HG03066 (cell line): ENCODE measurements around the gene TAOK2.
"Not testable (repeated sequence)": the region's sequence is repeated elsewhere in the genome, so short reads cannot be mapped to it uniquely, and the experiment has no call there.

Experiments
- ATAC-seq: cut with Tn5 transposase; IDR thresholded peaks from one replicate; pipeline ENCODE4 v1.9.1; 2021; ENCODE audit warnings: low read depth; ENCODE audit not compliant: unreplicated experiment

Gene TAOK2

DNA sequence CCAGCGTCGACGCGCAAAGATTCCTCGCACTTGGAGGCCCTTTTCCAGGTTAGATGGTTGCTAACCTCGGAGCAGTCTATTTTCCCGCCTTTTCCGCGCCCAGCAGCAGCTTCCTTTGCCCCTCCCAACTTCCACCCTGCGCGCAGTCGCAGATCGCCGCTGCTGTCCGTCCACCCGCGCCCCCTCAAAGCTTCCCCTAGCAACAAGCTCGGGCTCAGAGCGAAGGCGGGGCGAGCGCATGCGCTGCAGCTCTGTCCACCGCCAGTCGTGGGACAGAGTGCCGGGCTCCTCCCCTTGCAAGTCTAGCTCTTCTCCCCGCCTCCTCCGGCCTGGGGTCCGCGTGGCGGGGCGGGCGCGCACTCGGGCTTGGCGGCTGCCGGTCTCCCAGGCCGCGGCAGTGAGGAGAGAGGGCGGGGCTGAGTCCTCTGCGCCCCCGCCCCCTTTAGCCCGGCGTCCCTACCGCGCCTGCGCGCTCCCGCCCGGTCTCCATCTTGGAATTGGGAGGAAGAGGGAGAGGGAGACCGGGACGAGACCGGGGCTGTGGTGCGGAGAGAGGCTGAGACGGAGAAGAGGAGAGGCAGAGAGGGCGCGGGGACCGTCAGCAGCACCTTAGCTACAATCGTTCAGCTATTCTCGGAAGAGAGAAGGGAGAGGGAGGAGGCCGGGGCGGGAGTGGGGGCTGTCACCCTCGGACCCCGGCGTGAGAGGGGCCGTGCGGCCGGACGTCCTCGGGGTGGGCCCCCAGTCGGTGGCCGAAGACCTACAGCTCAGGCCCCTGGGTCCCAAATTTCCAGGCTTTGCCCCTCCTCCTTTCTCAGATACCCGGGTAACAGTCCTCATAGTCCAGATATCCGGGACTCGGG lies at the start of gene TAOK2:
Gene TAOK2 (plus strand): TSS at position 485 of the 863 bp plus-strand sequence. CDS start 3,905 bp downstream, outside the sequence.
- ATAC-seq = no peak

DNA sequence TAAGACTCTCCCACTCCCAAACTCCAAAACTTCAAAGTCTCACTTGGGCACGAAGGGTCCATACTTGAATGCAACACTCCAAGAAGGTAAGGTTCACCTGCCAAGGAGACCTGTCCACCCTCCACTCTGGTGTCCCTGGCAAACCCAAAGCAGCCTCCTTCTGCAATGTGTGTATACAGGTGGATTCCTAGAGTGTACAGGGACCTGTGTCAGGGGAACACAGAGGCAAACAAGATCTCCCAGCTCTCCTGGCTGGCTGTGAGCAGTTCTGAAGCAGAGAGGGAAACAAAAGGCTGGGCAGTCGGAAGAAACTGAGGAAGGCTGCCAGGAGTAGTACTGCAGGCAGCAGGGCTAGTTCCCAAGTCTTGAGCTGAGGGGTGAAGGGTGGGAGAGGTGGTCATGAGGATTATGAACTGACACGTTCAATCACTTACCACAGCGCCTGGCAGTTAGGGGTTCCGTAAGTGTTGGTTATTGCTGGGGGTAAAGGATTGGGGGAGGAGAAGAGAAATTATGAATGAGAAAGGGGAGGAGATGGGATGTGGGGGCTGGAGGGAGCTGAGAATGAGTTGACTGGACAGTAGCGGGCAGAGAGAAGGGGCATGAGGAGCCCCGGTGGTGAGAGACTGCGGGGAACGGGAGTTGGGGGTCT lies 48.4 kb upstream of the TAOK2 start:
- ATAC-seq = no peak

DNA sequence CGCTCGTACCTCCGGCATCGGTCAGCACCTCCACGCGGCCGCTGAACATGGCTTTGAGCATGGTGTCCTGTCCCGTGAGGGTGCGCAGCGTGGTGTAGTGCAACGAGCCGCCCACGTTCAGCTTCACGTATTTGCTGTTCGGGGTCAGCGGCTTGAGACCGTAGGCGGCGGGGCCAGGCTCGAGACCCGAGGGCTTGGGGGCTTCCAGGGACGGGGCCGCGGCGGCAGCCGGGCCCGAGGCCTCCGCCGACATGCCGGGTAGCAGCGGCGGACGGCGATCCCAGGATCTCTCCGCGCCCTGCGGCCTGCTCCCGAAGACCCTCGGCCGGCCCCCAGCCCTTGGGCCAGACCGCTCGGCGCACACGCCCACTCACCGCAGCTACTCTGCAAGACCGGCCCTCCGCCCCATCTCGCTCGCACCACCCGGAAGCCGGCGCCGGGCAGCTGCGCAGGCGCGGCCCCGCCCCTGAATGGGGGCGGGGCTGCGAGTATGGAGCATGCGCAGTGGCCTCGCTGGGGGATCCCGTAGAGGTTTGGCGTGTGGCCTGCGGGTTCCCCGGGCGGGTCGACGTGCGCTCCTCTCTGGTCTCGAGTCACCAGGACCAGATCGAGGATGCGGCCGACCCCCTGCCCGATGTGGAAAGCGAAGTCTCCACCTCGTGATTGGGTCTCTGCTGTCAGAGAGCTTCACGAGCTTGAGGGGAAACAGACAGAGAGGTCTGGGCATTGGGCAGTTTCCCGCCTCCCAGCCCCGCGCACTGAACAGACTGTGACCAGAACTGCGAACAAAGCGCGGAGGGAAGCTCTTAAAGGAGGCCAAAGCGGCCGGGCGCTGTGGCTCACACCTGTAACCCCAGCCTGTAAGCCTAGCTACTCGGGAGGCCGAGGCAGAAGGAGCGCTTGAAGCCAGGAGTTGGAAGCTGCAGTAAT lies 47.6 kb upstream of the TAOK2 start, which contains the start of gene KCTD13:
Gene KCTD13 (minus strand): TSS at position 446 of the 930 bp plus-strand sequence. CDS start 193 bp downstream, at position 253.
- peak; percentile 87 for ATAC-seq

DNA sequence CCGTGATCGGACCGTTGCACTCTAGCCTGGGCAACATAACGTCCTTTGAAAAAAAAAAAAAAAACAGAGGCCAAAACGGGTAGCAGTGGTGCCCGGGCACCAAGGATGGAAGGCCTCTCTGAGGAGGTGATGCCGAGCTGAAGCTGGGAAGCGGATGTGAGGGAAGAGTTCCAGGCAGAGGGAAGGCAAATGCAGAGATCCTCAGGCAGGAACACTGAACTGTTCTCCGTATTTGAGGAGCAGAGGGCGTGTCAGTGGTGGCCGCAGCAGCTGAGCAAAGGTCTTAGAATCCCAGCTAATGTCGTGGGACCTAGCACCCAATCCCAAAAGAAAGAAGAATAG lies 47.0 kb upstream of the TAOK2 start:
- ATAC-seq = no peak

DNA sequence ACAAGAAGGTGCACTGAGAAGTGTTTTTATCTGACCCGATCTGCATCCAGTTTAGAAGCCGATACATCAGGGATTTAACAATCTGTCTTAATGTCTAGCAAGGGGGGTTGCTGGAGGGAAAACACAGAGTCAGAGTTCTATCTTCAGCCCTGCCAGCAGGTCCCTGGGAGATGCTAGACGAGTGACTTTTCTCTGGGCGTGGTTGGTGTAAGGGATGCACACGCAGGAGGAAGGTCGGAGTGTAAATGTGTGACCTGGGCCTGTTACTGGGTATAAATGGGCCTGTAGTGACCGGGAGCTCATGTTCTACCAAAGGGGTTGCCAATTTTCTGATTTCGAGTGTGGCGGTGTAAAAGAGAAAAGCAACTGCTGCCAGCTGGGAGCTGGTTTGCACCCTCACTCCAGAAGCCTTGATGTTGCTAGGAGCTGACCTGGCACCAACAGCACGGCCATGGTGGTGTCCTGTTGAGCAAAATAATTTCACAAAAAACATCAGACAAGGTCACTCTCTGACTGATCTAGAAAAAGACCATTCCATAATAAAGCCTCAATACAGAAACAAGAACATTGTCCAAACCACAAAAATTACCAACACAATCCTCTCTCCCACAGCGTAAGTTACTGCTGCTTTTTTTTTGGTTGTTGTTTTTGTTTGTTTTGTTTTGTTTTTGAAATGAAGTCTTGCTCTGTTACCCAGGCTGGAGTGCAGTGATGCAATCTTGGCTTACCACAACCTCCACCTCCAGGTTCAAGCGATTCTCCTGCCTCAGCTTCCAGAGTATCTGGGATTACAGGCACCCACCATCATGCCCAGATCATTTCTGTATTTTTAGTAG lies 46.4 kb upstream of the TAOK2 start:
- ATAC-seq = no peak

DNA sequence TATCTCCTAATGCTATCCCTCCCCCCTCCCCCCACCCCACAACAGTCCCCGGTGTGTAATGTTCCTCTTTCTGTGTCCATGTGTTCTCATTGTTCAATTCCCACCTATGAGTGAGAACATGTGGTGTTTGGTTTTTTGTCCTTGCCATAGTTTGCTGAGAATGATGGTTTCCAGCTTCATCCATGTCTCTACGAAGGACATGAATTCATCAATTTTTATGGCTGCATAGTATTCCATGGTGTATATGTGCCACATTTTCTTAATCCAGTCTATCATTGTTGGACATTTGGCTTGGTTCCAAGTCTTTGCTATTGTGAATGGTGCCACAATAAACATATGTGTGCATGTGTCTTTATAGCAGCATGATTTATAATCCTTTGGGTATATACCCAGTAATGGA lies 41.9 kb upstream of the TAOK2 start:
- not testable (repeated sequence) for ATAC-seq

DNA sequence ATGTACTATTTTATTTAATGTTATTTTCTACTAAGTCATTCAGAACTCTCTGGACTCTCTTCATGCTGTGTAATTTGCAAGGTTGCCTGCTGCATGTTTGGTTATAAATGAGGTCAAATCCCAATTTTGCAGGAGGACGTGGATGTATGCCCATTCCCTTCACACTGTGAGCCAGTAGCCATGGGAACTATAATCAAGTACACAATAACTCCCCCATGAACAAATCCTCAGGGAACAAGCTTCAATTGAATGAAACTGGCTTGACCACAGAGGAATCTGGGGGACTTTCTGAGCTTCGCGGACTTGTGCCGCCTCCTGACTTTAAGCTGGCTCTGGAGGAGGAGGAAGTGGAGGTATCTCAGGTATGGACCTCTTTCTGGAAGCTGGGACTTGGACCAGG lies 33.0 kb upstream of the TAOK2 start:
- no peak for ATAC-seq

DNA sequence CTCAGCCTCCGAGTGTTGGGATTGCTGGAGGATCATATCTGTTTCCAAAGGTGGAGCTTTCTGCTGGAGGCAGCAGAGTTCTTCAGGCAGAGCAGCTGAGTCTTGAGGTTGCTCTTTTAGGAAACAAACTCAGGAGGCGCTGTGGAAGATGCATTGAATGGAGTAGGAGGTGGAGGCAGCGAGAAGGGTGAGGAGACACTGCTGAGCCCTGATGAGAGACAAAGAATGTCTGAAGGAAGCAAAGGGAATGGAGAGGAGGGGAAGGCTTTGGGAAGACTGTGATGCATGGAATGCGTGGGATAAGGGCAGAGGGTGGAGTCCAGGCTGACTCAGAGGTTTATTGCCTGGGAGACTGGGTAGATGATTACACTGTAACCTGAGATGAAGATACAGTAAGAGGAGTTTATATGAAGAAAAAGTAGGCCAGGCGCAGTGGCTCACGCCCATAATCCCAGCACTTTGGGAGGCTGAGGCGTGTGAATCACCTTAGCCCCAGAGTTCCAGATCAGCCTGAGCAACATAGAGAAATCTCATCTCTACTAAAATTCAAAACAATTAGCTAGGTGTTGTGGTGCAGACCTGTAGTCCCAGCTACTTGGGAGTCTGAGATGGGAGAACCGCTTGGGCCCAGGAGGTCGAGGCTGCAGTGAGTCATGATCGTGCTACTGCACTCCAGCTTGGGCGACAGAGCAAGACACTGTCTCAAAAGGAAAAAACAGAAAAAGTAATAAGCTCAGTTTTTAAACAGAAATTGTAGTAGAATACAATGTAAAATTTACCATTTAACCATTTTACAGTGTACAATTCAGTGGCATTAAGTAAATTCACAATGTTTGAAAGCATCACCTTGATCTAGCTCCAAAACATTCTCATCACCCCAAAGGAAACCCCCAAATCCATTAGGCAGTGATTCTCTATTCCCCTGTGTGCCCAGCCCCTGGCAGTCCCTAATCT lies 29.5 kb upstream of the TAOK2 start:
- ATAC-seq = no peak

DNA sequence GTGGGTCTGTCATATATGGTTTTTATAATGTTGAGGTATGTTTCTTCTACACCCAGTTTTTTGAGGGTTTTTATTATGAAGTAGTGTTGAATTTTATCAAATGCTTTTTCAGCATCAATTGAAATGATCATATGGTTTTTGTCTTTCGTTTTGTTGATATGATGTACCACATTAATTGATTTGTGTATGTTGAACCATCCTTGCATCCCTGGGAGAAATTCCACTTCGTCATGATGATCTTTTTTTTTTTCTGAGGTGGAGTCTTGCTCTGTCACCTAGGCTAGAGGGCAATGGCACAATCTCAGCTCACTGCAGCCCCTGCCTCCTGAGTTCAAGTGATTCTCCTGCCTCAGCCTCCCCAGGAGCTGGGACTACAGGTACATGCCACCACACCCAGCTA lies 25.8 kb upstream of the TAOK2 start:
- ATAC-seq = no peak

DNA sequence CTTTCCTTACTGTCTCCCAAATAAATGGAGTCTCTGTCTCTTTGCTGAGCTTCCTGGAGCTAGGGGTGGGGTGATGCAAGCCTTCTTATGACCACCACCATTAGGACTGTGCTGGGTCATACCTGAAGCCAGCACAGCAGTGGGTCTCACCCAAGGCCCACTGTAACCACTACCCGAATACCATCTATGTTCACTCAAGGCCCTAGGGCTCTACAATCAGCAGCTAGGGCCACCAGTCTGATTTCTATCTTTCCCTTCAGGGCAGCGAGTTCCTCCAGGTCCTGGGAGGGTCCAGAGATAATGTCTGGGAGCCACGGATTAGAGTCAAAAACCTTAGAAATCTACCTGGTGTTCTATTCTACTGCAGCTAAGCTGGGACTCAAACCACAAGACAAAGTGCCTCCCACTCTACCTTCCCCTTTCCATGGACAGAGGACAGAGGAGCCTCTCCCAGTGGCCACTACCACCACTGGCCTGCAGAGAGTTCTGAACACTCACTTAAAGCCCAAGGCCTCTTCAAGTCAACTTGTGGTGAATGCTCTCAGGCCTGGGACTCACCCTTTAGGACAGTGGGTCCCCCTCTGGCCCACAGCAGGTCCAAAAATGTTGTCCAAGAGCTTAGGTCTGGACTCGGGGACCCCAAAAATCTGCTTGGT lies 22.7 kb upstream of the TAOK2 start:
- no peak for ATAC-seq

DNA sequence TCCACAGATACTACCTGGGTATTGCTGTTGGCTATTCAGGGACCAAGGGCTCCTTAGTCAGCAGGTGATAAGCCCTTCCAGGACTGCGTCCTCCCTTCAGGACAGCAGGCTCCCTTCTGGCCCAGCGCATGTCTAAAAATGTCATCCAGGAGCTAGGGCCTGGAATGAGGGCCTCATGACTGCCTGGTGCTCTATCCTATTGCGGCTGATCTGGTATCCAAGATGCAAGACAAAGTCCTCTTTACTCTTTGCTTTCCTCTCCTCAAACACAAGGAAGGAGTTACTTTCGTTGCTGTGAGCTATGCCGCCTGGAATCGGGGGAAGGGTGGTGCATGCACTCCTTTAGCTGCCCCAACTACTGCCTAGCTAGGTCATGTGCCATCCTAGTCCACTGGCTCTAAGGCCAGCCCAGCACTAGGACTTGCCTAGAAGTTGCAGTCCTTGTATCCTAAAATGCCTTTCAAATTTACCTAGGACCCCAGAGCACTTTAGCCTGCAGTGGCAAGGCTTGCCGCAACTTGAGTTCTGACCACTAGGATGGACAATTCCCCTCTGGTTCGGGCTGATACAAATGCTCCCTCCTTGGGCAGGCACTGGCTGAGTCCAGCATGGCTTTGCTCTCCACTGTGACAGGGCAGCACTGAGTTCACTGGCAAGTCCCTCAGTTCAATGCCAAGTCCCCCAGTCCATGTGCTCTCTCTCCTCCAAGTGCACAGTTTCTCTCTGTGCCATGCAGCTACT lies 21.9 kb upstream of the TAOK2 start:
- ATAC-seq = no peak

DNA sequence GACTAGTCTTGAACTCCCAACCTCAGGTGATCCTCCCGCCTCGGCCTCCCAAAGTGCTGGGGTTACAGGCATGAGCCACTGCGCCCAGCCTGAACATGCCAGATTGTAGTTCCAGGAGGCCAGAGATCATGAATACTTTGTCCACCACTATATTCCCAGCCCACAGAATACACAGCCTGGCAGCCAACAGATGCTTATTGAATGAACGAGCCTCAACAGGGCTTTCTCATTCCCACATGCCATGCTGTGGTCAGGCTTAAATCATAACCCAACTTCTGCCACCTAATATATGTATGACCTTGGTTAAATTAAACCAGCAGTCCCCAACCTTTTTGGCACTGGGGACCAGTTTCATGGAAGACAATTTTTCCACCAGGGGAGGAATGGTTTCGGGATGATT lies 14.9 kb upstream of the TAOK2 start:
- no peak for ATAC-seq

DNA sequence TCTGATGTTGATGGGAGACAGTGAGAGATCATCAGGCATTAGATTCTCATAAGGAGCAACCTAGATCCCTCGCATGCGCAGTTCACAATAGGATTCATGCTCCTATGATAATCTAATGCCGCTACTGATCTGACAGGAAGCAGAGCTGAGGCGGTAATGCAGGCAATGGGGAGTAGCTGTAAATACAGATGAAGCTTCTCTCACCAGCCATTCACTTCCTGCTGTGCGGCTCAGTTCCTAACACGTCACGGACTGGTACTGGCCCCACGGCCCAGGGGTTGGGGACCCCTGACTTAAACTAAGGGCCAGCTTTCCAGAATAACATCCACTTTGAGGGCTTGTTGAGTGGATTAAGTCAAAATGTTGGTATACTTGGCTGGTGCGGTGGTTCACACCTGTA lies 14.4 kb upstream of the TAOK2 start:
- ATAC-seq = no peak

DNA sequence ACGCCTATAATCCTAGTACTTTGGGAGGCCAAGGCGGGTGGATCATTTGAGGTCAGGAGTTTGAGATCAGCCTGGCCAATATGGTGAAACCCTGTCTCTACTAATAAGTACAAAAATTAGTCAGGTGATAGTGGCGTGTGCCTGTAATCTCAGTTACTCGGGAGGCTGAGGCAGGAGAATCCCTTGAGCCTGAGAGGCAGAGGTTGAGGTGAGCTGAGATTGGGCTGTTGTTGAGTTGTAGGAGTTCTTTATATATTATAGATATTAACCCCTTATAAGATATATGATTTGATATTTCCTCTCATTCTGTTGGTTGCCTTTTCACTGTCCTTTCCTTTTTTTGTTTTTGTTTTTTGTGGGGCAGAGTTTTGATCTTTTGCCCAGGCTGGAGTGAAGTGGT lies 13.8 kb upstream of the TAOK2 start:
- ATAC-seq = not testable (repeated sequence)

DNA sequence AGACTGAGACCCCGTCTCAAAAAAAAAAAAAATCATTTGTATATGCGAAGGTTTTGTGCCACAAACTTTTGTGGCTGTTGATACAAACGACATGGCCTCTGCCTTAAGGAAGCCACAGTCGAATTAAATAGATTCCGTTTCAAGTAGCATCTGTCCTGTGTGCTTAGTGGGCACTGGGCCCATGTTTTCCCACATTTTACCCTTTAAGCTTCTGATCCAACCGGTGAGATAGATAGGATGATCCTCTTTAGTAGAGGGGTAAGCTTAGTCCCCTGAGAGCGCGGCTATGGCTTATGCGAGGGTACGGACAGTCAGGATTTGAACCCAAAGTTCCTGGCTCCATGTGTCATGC lies 12.6 kb upstream of the TAOK2 start:
- ATAC-seq = no peak

DNA sequence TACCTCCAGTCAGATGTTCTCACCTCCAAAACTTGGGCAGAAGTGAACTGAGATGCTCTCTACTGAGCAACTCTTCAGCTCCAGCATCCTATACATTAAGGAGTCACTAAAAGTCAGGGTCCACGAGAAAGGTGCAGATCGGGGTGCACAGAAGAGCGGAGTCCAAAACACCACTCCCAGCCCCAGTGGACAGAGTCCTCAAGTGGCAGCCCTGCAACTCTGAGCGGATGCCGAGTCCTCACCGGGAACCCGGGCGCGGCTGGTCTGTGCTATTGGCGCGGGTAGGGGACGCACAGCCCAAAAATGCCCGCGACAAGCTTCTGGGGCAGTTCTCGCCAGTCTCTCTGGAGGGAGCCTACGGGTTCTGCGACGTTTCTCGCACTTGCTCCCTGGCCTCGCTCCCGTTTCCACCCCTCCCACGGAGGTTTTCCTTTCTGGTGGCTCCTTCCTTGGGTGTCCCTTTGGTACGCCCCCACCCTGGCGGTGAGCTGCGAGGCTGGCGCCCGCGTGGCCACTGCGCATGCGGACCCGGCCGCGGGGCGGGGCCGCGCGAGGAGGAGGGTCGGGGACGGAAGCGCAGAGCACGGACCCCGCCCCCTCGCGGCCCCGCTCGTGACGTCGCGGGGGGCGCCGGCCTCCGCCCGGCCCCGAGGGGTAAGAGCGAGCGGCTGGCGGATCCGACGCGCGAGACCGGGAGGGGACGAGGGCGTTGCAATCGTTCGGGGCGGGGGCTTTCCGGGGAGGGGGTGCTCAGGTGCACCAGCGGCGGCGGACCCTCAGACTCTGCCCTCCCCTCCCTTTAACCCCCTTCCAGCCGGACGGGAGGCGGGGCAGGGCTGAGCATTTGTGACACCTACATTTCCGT lies 12.0 kb upstream of the TAOK2 start, which contains the start of gene TMEM219:
Gene TMEM219 (plus strand): TSS at position 601 of the 865 bp plus-strand sequence. CDS start 1,065 bp downstream, outside the sequence.
- peak; percentile 74 for ATAC-seq
